GM18868 (cell line): ENCODE data around the gene ARHGAP31.

ENCODE experiments used
- ATAC-seq: cut with Tn5 transposase; IDR thresholded peaks from one replicate; pipeline ENCODE4 v1.9.1; 2021; ENCODE audit warnings: mild to moderate bottlenecking, moderate library complexity; ENCODE audit not compliant: unreplicated experiment

The ARHGAP31 gene

GRCh38 chr3:119418641-119419040 is 124.5 kb downstream of the ARHGAP31 start:
- ATAC-seq = no peak

GRCh38 chr3:119420196-119420595 is 126.0 kb downstream of the ARHGAP31 start:
- ATAC-seq = no peak

GRCh38 chr3:119427669-119428068 is 133.5 kb downstream of the ARHGAP31 start:
- no peak for ATAC-seq

GRCh38 chr3:119428538-119428937 is 134.4 kb downstream of the ARHGAP31 start:
- no peak for ATAC-seq

GRCh38 chr3:119433613-119434325 is 139.6 kb downstream of the ARHGAP31 start:
- no peak for ATAC-seq

GRCh38 chr3:119434703-119435102 is 140.5 kb downstream of the ARHGAP31 start:
- no peak for ATAC-seq

GRCh38 chr3:119436977-119437376 is 142.8 kb downstream of the ARHGAP31 start:
- ATAC-seq = no peak

- no peak for ATAC-seq
Measured at GRCh38 chr3:119437691-119438258, 143.6 kb downstream of the ARHGAP31 start.

GRCh38 chr3:119443179-119443578 is 149.0 kb downstream of the ARHGAP31 start:
- ATAC-seq = no peak

GRCh38 chr3:119444590-119444989 is 150.4 kb downstream of the ARHGAP31 start:
- ATAC-seq = no peak

GRCh38 chr3:119453822-119454221 is 159.6 kb downstream of the ARHGAP31 start:
- ATAC-seq = no peak

GRCh38 chr3:119456469-119456868 is 162.3 kb downstream of the ARHGAP31 start:
- ATAC-seq = no peak

GRCh38 chr3:119457246-119457645 is 163.1 kb downstream of the ARHGAP31 start:
- ATAC-seq = no peak

GRCh38 chr3:119463171-119464169 is 169.3 kb downstream of the ARHGAP31 start, which contains the start of gene TMEM39A:
TMEM39A (minus strand) TSS chr3:119463615; CDS start chr3:119462074, 1,541 bp downstream.
- peak; percentile 94 for ATAC-seq

- no peak for ATAC-seq
Measured at GRCh38 chr3:119468041-119468440, 173.9 kb downstream of the ARHGAP31 start.

- no peak for ATAC-seq
Measured at GRCh38 chr3:119469418-119470189, 175.4 kb downstream of the ARHGAP31 start.
